Neutrophil (primary cell): ENCODE results near the gene OVOL2.

Source experiments
- H3K27ac ChIP-seq: fragments of 200-600 bp; sonication (generic); 2 replicates; pipeline ENCODE4 v1.5.1; 2016; ENCODE audit warnings: mild to moderate bottlenecking, moderate library complexity
- H3K27me3 ChIP-seq: fragments of 200-600 bp; sonication (generic); 2 replicates; pipeline ENCODE4 v1.6.0; 2016; ENCODE audit warnings: mild to moderate bottlenecking
- H3K36me3 ChIP-seq: fragments of 200-600 bp; sonication (generic); 2 replicates; pipeline ENCODE4 v1.5.1; 2017
- H3K4me1 ChIP-seq, 2 experiments: fragments of 200-600 bp in 1 of 2; sonication (generic) in 1 of 2; 1 replicate in 1 of 2; 2 replicates in 1 of 2; pipeline versions ENCODE4 v1.5.1 to v1.6.1; 2013 to 2016; ENCODE audit warnings: low read depth in 1 of 2, low read length in 1 of 2, mild to moderate bottlenecking in 1 of 2, moderate library complexity in 1 of 2; ENCODE audit not compliant: control insufficient read depth in 1 of 2, insufficient read depth in 1 of 2
- H3K4me3 ChIP-seq, 2 experiments: fragments of 200-600 bp in 1 of 2; sonication (generic) in 1 of 2; 1 replicate in 1 of 2; 2 replicates in 1 of 2; pipeline ENCODE4 v1.5.1; 2013 to 2016; ENCODE audit warnings: low read depth in 1 of 2, low read length in 1 of 2, mild to moderate bottlenecking in 1 of 2, moderate library complexity in 1 of 2
- H3K9me3 ChIP-seq: fragments of 200-600 bp; sonication (generic); 2 replicates; pipeline ENCODE4 v1.5.1; 2016
- CTCF ChIP-seq: fragments of 200-600 bp; sonication (generic); IDR thresholded peaks from 2 replicates; pipeline ENCODE4 v1.5.1; 2016; ENCODE audit warnings: antibody characterized with exemption

Gene OVOL2

GRCh38 chr20:18016772-18017171, 40.9 kb downstream of the OVOL2 start:
- no peaks in the 10 kb centered on the region for H3K4me1 ChIP-seq
- H3K27me3 ChIP-seq: no peaks in the 10 kb centered on the region
- H3K4me3 ChIP-seq: no peak overlapping the region
- no peak for TF ChIP-seq CTCF
- H3K27ac ChIP-seq: no peak overlapping the region
- no peaks in the 10 kb centered on the region for H3K36me3 ChIP-seq
- no peaks in the 10 kb centered on the region for H3K9me3 ChIP-seq

GRCh38 chr20:18014411-18014810, 43.3 kb downstream of the OVOL2 start:
- no peaks in the 10 kb centered on the region for H3K4me1 ChIP-seq
- H3K27ac ChIP-seq: no peak overlapping the region

GRCh38 chr20:18012901-18013300, 44.8 kb downstream of the OVOL2 start:
- Histone ChIP-seq H3K4me3 (no peak overlapping the region), H3K4me1 (no peaks in the 10 kb centered on the region), H3K36me3 (no peaks in the 10 kb centered on the region), H3K27ac (no peak overlapping the region), H3K9me3 (no peaks in the 10 kb centered on the region), H3K27me3 (no peaks in the 10 kb centered on the region)
- no peak for TF ChIP-seq CTCF

More at GRCh38 chr20:18014411-18014810, 43.3 kb downstream of the OVOL2 start:
- Histone ChIP-seq H3K4me3 (no peak overlapping the region), H3K9me3 (no peaks in the 10 kb centered on the region), H3K27me3 (no peaks in the 10 kb centered on the region), H3K36me3 (no peaks in the 10 kb centered on the region)
- no peak for TF ChIP-seq CTCF

- H3K4me3 ChIP-seq: no peak overlapping the region
- TF ChIP-seq CTCF: no peak
- H3K27me3 ChIP-seq: no peaks in the 10 kb centered on the region
- H3K27ac ChIP-seq: no peak overlapping the region
- H3K36me3 ChIP-seq: no peaks in the 10 kb centered on the region
- H3K9me3 ChIP-seq: no peaks in the 10 kb centered on the region
- no peaks in the 10 kb centered on the region for H3K4me1 ChIP-seq
Measured at GRCh38 chr20:18011951-18012645, 45.6 kb downstream of the OVOL2 start.

- Histone ChIP-seq H3K4me3 (no peak overlapping the region), H3K36me3 (no peaks in the 10 kb centered on the region), H3K27ac (no peak overlapping the region), H3K27me3 (no peaks in the 10 kb centered on the region), H3K4me1 (no peaks in the 10 kb centered on the region), H3K9me3 (no peaks in the 10 kb centered on the region)
- no peak for TF ChIP-seq CTCF
Measured at GRCh38 chr20:18011482-18011881, 46.2 kb downstream of the OVOL2 start.
